Adrenal gland (tissue), 12 donors: ENCODE data around the gene CCS. TPM values are rescaled to one million over a fixed set of nuclear protein-coding genes. Genes with fewer than 3 reads are reported as not detected.
"Not testable (repeated sequence)": the region's sequence is repeated elsewhere in the genome, so short reads cannot be mapped to it uniquely, and the experiment has no call there.

Experiments used
- DNase-seq, 7 donors: peaks; one replicate each; pipeline ENCODE4 v3.0.0-alpha.2; 2019 to 2020
- H3K27ac ChIP-seq, 5 donors: fragments of 200-600 bp; sonication (generic) in 4 of 5; 1 replicate in 3 of 5; 2 replicates in 2 of 5; pipeline versions ENCODE4 v1.5.1 to v1.8.0; 2016 to 2020; ENCODE audit warnings: mild to moderate bottlenecking in 1 of 5
- H3K27me3 ChIP-seq: fragments of 200-600 bp; 2 replicates; pipeline ENCODE4 v1.8.0; 2021
- H3K36me3 ChIP-seq, 2 donors: fragments of 200-600 bp; replicated peaks in 1 of 2; 1 replicate in 1 of 2; 2 replicates in 1 of 2; pipeline versions ENCODE4 v1.5.1 to v1.8.0; 2018 to 2022
- H3K4me1 ChIP-seq, 2 donors: fragments of 200-600 bp; replicated peaks in 1 of 2; 1 replicate in 1 of 2; 2 replicates in 1 of 2; pipeline versions ENCODE4 v1.5.1 to v1.8.0; 2018 to 2021
- H3K4me3 ChIP-seq, 4 donors: fragments of 200-600 bp; sonication (generic) in 3 of 4; one replicate each; pipeline ENCODE4 v1.5.1; 2016 to 2018
- H3K9me3 ChIP-seq, 3 donors: fragments of 200-600 bp; sonication (generic) in 1 of 3; replicated peaks in 1 of 3; 1 replicate in 2 of 3; 2 replicates in 1 of 3; pipeline versions ENCODE4 v1.5.1 to v1.8.0; 2016 to 2021
- CTCF ChIP-seq, 6 experiments: fragments of 450-650 bp in 4 of 6; fragments of 200-600 bp in 2 of 6; sonication (generic) in 1 of 6; IDR thresholded peaks; 1 replicate in 5 of 6; 2 replicates in 1 of 6; pipeline versions ENCODE4 v1.5.1 to v1.8.0; 2016 to 2021; ENCODE audit warnings: antibody characterized with exemption in 6 of 6, mild to moderate bottlenecking in 2 of 6, moderate library complexity in 1 of 6
- POLR2A ChIP-seq, 2 donors: fragments of 450-650 bp; IDR thresholded peaks; one replicate each; pipeline ENCODE4 v1.6.1; 2017; ENCODE audit warnings: antibody characterized with exemption in 2 of 2, mild to moderate bottlenecking in 2 of 2, moderate library complexity in 1 of 2
- WGBS, 4 donors: extraction: QIAGEN DNeasy Blood & Tissue Kit in 2 of 4; methylation state at CpG; one replicate each; pipeline versions ENCODE4 v1.1.5 to v1.1.7; 2013 to 2017; 5-methylcytosine and 5-hydroxymethylcytosine counted together
- intact Hi-C, 2 donors: fragments of 100-400 bp; cut with DNase I; formaldehyde crosslinking; loops; one replicate each; pipeline versions ENCODE4 v1.14.1 to v1.15.0; 2022 to 2023
- polyA plus RNA-seq, 3 donors: library from polyadenylated mRNA; stranded (reverse); fragments of 200-250 nt in 2 of 3; fragments of 350-450 nt in 1 of 3; fragmentation: Illumina TruSeq in 1 of 3; extraction: RNeasy Lipid Tissue Mini Kit (QIAGEN cat#74804) in 1 of 3; gene quantifications; one replicate each; pipeline ENCODE4 v1.2.3, GENCODE V29; 2013 to 2014
- total RNA-seq, 9 donors: library from RNA; depleted of rRNA in 4 of 9; stranded (reverse); fragments of >200 nt in 4 of 9; fragments of 120-200 nt in 1 of 9; fragmentation: NEBNext Ultra II Directional in 1 of 9; extraction: Animal tissue kit (Norgen Biotek cat#: 25700) in 1 of 9; gene quantifications; one replicate each; pipeline versions ENCODE4 v1.1.0 to v1.2.4, GENCODE V29; 2013 to 2023
- donor health status: healthy with polysubstance abuse.
- donor health status: Bipolar disorder and iron deficiency.
- donor health status: DM: yes; HTN: yes; CAD: no.
- donor health status: DM: no; HTN: no; CAD: no.
- donor health status: DM: no; HTN: no; CAD: no.
- donor health status: DM: yes; HTN: yes; CAD: no.

CCS gene
- total and polyA plus RNA-seq, 12 donors, result 21.9 to 204 (median 47.8) TPM

DNA sequence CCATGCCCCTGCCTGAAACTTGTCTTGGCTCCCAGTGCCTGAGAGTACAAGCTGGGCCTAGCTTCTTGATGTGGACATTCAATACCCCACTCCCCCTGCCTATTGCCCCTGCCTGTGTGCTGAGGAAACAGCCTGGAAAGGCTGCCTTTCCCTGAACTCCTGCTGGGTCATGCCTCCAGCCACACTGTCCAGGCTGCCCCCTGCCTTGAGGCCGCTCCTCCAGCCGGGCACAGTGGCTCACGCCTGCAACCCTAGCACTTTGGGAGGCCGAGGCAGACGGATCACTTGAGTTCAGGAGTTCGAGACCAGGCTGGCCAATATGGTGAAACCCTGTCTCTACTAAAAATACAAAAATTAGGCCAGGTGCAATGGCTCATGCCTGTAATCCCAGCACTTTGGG is 10.1 kb downstream of the CCS start:
- Histone ChIP-seq H3K4me1 (peaks cover 25 to 32% of the 10 kb centered on the region in 2 donors), H3K36me3 (peaks cover 0 to 33% of the 10 kb centered on the region in 2 donors), H3K27ac (peak overlapping the region in 1 of 5 donors; percentile 31), H3K27me3 (no peaks in the 10 kb centered on the region), H3K9me3 (no peaks in the 10 kb centered on the region), H3K4me3 (no peak overlapping the region)
- intact Hi-C loops, result no loop called here
- WGBS, 4 donors, result 92 to 96% (median 93%) methylated on average over 4 to 6 of the region's 6 CpGs
- no peak for DNase-seq
- TF ChIP-seq POLR2A (IDR thresholded peaks at IDR 0.05), result no peak
- TF ChIP-seq CTCF (IDR thresholded peaks at IDR 0.05), result no peak

- H3K4me1 ChIP-seq, result peaks cover 23 to 30% of the 10 kb centered on the region in 2 donors
- H3K27ac ChIP-seq, result no peak overlapping the region
- peaks cover 0 to 33% of the 10 kb centered on the region in 2 donors for H3K36me3 ChIP-seq
- intact Hi-C loops, result no loop called here
- H3K27me3 ChIP-seq, result no peaks in the 10 kb centered on the region
- WGBS, 4 donors, result 90 to 91% (median 90%) methylated on average over 5 of the region's 5 CpGs
- TF ChIP-seq POLR2A (IDR thresholded peaks at IDR 0.05) (no peak), CTCF (IDR thresholded peaks at IDR 0.05) (no peak)
- H3K9me3 ChIP-seq, result no peaks in the 10 kb centered on the region
- DNase-seq, result no peak
- H3K4me3 ChIP-seq, result no peak overlapping the region
Measured at GRCh38 chr11:66604155-66604554, 11.2 kb downstream of the CCS start.

- 91 to 95% (median 93%) methylated on average over 3 of the region's 3 CpGs for WGBS, 4 donors
- peaks cover 21 to 29% of the 10 kb centered on the region in 2 donors for H3K4me1 ChIP-seq
- H3K36me3 ChIP-seq, result peaks cover 0 to 22% of the 10 kb centered on the region in 2 donors
- DNase-seq, H3K9me3 ChIP-seq, intact Hi-C loops, H3K27me3 ChIP-seq, H3K4me3 ChIP-seq: not testable (repeated sequence)
- peak overlapping the region in 4 of 5 donors; percentile 54 to 85 (median 78) for H3K27ac ChIP-seq
Measured at GRCh38 chr11:66606608-66607007, 13.6 kb downstream of the CCS start.

GRCh38 chr11:66607126-66607834 is 14.3 kb downstream of the CCS start:
- Histone ChIP-seq H3K27me3 (no peaks in the 10 kb centered on the region), H3K27ac (peak overlapping the region; percentile 26 to 85 (median 75)), H3K4me1 (peaks cover 15 to 22% of the 10 kb centered on the region in 2 donors), H3K9me3 (no peaks in the 10 kb centered on the region), H3K36me3 (peaks cover 0 to 22% of the 10 kb centered on the region in 2 donors), H3K4me3 (no peak overlapping the region)
- peak in 1 of 2 donors; percentile 39 for TF ChIP-seq POLR2A (IDR thresholded peaks at IDR 0.05)
- TF ChIP-seq CTCF (IDR thresholded peaks at IDR 0.05), result no peak
- peak; percentile 83 to 95 (median 94) for DNase-seq
- intact Hi-C loops, result no loop called here
- 27 to 31% (median 28%) methylated on average over 6 to 8 of the region's 8 CpGs for WGBS, 4 donors
